HG02623 (cell line): Measurements from ENCODE around the gene ARPC2.

Source experiments
- ATAC-seq: cut with Tn5 transposase; IDR thresholded peaks from one replicate; pipeline ENCODE4 v1.9.1; 2021; ENCODE audit warnings: moderate library complexity; ENCODE audit not compliant: unreplicated experiment

Gene ARPC2

DNA sequence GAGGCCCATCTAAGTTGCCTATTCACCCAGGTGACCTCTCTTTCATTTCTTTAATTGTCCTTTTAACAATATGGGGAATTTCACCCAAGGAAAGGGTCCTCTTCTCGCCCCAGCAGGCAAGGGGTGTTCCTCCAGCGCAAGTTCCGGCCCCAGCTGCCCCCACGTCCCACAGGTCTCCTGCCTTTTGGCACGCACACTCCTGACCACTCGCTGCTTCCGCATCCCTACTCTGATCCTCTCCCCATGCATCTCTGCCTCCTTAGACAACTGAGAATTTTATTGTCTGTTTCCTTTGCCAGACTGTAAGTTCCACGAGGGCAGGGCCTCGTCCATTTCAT, 684 bp upstream of the ARPC2 start:
- ATAC-seq: no peak

DNA sequence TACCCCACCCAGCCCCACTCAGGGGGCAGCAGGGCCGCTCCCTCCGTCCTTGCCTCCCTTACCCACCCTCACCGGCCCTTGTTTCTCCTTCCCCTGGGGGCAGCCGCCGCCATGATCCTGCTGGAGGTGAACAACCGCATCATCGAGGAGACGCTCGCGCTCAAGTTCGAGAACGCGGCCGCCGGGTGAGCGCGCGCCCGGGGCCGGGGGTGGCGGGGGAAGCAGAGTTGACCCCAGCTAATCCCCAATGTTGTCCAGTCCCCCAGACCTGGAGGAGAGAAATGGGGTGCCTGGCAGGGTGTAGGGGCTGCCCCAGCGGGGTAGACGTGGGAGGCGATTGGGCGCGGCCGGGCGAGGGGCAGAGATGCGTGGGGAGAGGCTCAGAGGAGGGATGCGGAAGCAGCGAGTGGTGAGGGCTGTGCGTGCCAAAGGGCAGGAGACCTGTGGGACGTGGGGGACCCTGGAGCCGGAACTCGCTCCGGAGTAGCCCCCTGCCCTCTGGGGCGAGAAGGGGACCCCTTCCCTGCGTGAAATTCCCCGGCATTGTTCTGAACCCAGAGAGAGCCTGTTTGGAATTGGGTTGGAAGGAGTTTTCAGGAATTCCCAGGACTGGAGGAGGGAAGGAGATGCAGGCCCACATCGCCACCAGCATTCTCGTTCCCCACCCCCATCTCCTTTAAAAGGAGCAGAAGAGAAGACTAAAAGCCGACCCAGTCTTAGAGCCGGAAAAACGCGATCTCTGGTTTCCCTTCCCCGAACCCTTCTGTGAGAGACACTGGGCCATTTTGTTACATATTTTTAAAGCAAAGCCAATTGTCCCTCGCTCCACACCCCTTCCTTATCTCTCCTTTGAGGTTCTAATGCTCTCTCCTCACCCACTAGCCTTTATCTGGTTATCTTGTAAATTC, 625 bp downstream of the ARPC2 start:
- no peak for ATAC-seq

DNA sequence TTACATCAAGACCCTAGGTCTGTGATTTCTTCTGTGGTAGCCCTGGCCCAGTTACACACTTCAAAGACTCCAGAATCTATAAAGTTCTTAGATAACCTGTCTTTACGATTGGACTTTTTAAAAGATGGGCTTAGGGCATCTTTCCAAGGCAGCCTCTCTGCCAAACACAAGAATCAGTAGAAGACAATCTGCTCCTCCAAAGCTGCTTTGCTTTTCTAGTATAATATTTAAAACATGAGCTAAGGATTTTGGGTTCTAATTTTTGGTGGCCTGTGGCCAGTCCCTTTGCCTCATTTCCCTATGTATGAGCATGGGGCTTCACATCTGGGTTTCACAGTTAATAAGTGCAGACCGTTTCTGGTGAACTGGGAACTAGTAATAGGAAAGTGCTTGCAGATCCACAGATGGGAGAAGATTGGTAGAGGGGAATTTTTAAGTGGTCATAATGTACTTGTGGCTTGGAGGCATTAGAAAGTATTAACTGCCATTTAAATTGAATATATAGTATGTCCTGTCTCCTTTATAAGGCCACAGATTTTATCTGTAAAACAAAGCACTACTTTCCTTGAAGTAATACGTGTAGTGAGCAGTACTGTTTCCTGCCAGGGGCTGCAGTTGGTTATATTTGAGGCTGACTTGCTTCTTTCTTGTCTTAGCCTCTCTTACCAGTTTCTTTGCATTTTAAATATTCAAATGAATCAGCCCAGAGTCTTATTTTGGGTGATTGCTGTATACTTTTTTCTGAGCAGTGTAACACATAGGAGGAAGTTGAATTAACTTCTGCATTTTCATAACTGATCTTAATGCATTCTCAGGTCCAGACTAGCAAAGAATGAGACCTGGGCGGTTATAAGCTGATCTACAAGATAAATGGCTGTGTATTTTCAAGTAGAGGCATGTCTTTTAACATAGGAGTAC, 1.5 kb downstream of the ARPC2 start:
- ATAC-seq: peak; percentile 37

DNA sequence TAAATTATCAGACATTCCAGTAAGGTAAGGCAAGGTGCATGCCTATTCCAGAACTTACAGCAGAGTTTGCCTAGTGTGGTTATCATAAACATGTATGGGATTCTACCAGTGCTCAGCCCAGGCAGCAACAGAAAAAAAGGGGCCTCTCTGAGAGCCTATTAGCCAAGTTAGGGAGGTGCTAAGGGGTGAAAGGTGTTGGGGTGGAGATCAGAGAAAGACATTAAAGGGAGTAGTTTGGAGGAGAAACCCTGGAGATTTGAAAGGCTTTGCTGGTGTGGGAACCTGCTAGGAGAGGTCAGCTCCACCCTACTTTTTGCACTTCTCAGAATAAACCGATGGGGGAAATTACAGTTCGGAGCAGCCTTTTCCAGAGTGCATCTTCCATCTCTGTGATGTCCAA, 2.9 kb downstream of the ARPC2 start:
- no peak for ATAC-seq

DNA sequence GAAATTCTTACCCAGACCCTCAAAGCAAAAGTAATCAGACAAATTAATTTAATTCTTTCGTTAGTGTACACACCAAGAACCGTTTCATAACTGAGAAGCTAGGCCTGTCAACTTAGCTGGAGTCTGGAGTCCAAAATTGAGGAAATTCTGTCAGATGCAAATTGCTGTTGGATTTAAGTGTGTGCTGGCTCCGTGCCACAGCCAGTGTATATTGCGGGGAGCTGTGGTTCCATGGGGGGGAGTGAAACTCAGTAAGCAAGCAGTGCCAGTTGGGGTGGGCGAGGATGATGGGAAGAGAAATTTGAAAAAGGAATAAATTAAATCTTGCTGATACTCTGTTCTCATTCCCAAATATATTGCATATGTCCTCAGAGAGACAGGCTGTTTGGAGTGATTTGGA, 4.0 kb downstream of the ARPC2 start:
- ATAC-seq: no peak

DNA sequence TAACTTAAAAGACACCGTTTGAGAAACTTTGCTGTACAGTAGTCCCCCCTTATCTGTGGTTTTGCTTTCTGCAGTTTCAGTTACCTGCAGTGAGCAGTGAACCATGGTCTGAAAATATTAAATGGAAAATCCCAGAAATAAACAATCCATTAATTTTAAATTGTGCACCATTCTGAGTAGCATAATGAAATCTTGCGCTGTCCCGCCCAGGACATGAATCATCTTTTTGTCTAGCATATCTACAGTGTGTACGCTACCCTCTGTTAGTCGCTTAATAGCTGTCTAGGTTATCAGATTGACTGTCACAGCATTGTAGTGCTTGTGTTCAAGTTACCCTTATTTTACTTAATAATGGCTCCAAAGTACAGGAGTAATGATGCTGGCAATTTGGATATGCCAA, 6.1 kb downstream of the ARPC2 start:
- ATAC-seq: no peak

DNA sequence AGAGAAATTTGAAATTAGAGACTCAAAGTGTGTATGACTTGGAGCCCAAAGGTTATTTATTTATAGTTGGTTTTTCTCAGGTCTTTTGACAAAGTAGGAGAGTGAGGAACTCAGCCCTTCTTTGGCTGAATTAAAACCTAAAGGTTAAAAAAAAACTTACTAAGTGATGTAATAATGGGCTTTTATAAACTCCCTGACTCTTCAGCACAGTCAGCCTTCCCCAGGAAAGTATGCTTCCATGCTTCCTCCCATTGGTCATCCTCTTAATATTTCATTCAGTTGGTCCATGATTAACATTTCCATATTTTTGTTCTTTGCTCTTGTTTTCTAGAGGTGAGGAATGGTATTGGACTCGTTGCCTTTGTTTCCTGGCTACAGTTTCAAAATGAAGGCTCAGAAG, 7.2 kb downstream of the ARPC2 start:
- ATAC-seq: no peak

DNA sequence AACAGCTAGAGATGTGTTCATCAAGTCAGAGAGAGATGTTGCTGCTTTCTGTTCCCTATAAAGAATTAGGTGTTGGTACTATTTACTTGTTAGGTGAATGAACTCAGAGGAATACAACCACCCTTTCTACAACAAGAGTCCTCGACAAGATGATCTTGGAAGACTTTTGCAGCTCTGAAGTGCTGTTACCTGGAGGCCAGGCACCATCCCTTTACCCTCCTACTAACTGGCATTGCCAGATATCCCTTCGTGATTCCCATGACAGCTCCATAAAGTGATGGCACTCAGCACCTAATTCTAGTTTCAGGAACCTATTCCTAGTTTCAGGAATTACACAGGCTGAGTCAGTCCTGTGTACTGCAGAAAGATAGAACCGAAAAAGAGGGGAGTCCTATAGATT, 9.9 kb downstream of the ARPC2 start:
- ATAC-seq: no peak

DNA sequence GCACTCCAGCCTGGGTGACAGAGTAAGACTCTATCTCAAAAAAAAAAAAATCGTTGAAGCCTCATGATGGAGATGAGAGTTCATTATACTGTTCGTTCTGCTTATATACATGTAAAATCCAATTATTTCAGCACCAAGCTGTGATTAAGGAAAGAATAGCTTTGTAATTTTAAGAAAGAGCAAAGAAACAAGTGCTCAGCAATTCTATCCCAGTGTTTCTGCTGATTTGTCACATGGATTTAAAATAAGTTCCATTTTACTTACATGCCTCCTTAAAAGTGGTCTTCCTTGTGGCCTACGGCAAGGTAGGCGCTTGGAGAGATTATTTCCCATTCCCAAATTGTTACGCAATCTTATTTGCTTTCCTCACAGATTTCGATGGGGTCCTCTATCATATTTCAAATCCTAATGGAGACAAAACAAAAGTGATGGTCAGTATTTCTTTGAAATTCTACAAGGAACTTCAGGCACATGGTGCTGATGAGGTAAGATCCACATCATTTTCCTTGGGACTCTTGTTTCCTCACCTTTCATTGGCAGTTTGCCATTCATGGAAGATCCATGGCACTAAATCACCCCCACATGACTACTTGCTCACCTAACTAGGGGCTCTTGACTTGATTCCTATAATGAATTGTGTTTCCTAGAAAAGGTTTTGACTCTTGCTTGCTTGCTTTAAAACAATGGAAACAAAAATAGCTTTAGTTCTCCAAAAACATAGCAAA, 11.5 kb downstream of the ARPC2 start:
- no peak for ATAC-seq

DNA sequence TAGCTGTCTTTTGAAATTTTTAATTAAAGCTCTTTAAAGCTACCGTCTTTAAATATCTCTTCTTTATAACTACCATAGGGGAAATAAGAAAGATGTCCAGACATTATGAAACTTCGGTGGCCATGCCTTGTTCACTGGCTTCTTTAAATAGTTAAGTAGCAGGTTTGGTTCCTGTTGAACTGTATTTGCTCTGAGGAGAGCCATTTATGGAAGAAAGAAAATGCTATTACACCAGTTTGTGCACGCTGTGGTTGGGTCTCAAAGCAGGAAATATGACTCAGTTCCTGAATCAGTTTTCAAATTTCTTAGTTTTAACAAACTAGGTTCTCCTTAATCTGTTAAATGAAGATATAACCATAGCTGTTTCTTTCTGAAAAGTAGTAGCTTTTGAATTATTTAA, 12.2 kb downstream of the ARPC2 start:
- ATAC-seq: peak; percentile 84

DNA sequence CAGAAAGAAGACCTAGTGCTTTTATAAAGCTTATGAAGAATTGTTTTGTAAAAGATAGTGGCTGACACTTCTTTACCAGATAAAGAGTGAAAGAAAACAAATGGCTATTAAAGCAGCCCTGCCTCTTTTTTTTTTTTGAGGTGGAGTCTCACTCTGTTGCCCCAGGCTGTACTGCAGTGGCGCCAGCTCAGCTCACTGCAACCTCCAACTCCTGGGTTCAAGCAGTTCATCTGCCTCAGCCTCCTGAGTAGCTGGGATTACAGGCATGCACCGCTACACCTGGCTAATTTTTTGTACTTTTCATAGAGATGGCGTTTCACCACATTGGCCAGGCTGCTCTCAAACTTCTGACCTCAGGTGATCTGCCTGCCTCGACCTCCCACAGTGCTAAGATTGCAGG, 12.9 kb downstream of the ARPC2 start:
- ATAC-seq: no peak

DNA sequence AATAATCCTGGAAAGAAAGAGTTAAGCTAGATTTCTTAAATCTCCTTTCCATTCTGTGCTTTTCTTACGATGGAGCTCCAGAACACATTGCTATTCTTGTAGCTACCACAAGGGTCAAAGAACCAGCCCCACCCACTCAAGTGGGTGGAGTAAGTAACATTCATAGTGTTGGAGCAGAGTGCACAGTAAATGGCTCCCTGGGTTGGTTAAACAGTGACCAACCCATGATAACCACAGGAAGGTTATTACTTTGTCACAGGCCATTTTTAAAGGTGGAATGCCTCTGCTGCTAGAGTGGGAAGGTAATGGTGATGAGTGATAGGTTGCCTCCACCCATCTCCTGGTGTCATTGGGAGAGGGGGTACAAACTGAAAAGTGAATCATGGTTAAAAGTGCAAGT, 13.9 kb downstream of the ARPC2 start:
- peak; percentile 62 for ATAC-seq

DNA sequence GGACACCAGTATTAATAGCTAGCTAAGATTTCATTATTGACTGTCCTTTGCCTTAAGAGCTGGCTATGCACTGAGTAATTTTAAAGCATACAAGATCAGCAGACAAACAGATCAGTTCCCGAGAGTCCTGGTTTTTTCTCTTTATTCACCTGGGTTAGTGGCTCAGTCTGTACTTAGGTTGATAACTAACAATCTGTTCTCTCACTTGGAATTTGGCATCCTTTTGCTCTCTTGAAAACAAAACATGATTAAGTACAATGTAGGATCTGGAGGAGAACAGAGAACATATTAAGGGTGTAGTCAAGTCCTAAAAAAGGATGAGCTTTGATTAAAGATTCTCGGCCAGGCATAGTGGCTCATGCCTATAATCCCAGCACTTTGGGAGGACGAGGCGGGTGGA, 16.6 kb downstream of the ARPC2 start:
- ATAC-seq: no peak

DNA sequence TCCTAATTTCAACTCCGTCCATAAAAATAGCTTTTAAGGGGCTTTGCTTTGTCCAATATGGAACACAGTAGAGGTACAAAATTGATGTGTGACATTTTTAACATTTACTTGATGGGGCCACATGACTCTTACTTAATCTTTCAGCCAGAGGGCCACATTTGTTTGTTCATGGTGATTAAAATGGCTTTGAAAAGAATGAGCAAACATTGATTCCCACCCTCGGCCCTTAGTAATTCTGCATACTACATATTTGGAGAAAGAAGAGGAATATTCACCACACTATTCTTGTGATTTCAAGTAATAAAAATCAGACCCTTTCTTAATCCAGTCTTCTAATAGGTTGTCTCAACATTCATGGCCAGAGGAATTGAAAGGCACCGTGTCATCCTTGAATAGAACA, 17.5 kb downstream of the ARPC2 start:
- no peak for ATAC-seq

DNA sequence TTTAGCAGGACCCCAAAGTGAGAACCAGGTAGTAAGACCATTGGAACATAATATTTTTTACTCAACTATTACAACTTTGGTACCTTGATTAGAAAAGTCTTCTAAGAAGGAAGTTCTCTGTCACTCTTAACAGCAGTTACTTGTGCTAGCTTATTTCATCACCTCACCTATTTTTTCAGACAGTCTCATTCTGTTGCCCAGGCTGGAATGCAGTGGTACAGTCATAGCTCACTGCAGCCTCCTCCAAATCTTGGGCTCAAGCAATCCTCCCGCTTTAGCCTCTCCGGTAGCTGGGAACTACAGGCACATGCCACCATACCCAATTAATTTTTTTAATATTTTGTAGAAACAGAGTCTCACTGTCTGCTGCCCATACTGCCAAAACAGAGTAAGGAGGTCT, 18.0 kb downstream of the ARPC2 start:
- ATAC-seq: no peak

DNA sequence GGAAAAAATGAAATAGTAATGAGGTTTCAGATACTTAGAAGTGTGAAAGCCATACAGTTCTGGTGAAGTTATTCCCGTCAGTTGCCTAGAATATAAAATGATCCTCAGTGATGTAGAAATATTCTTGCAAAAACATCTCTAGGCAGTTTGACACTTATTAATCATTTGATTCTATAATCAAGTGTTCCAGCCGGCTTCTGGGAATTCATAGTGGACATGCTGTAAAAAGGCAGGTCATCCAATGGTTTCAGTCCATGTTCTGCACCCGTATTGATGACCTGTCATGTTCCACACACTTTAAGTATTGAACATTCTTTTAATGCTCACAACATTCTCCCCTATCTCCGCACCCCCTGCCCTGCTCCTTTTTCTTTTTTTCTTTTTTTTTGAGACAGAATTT, 19.8 kb downstream of the ARPC2 start:
- no peak for ATAC-seq

DNA sequence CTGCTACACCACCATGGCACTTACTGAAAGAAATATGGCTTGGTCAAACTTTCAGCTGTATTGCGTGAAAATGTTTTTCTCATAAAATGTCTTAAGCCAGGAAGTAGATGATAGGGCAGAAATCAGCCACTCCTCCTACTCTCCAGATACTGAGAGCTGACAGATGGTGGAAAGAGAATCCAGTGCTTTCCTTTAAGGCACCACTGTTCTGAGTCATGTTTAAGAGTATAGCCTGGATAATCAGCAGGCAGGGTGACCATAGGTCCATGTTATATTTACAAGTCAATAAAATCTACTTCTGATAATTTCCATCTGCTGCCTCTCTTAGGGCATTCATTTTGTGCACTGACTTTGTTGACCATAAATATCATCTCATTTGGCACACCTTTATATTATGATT, 21.9 kb downstream of the ARPC2 start:
- ATAC-seq: no peak

DNA sequence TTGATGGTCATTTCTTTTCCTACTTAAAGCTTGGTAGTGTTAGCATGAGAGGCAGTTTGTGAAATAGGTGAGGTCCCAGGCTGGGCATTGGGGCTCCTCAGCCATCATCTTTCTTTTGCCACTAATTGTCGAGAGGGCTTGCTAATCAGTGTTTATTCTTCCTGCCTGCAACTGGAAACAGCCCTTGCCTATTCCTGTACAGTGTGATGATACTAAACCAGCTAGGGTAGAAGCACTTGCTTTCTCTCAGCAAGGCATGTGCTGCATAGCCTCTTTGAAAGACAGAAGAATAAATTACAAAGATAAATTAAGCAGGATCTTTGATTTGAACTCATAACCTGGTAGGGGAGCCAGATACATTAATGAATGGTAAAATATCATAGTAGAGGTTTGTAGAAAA, 27.2 kb downstream of the ARPC2 start:
- no peak for ATAC-seq

DNA sequence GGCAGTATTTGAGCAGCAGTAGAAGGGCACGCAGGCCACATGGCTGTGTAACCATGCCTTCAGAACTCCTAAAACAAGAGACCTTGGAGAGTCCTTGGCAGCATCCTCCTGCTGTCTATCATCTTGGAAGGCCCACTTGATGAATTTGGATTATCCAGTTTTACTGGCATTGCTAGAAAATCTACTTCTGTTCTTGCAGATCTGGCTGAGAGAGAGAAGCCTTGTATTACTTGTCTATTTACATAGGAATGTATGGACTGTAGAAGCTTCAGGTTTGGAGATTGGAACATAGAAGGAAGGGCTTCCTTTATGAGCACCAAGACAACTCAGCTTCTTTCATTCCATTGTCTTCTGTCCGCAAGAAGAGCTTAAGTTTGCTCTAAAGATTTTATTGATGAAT, 27.7 kb downstream of the ARPC2 start:
- ATAC-seq: no peak

DNA sequence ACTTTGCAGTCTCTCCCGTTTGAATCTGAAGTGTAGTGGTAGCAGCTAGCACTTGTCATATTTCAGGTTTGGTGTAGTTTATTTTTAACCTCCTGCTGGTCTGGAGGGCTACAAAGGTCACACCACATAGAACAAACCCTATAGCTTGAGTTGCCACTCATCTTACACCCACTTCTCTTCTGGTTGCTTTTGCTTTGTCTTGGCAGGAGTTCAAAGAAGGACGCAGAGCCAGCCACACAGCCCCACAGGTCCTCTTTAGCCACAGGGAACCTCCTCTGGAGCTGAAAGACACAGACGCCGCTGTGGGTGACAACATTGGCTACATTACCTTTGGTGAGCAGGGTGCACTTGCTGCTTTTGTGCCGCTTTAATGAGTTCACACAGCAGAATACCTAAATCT, 28.2 kb downstream of the ARPC2 start:
- no peak for ATAC-seq

DNA sequence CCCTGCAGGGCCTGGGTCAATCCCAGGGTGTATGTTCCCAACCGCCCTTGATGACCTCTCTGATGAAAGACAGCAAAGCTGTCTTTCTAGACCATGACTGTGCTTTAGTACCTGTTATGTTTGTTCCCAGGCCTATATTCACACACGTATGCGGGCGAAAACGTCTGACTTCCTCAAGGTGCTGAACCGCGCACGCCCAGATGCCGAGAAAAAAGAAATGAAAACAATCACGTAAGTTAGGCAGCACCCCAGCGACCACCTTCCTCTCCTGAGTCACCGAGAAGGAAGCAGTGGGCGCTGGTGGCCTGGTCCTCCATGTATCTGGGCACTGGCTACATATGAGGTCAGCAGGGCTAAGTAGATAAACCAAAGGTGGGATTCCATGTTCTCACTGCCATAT, 32.7 kb downstream of the ARPC2 start:
- ATAC-seq: no peak
